Fibroblast of skin of left biceps (primary cell): ENCODE data around the gene IGFBP2.
"Not testable (repeated sequence)": the region's sequence is repeated elsewhere in the genome, so short reads cannot be mapped to it uniquely, and the experiment has no call there.

Source experiments
- DNase-seq, 2 experiments: peaks; one replicate each; pipeline ENCODE4 v3.0.0-alpha.2; 2013; ENCODE audit warnings: low read depth in 2 of 2

IGFBP2 gene, protein sequence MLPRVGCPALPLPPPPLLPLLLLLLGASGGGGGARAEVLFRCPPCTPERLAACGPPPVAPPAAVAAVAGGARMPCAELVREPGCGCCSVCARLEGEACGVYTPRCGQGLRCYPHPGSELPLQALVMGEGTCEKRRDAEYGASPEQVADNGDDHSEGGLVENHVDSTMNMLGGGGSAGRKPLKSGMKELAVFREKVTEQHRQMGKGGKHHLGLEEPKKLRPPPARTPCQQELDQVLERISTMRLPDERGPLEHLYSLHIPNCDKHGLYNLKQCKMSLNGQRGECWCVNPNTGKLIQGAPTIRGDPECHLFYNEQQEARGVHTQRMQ

GRCh38 chr2:216632952-216633615 lies at the start of gene IGFBP2:
IGFBP2 (plus strand) TSS chr2:216633420; CDS start chr2:216633524, 104 bp downstream.
- no peak for DNase-seq

- DNase-seq = no peak
Measured at GRCh38 chr2:216583606-216584005, 49.6 kb upstream of the IGFBP2 start.

GRCh38 chr2:216584112-216584511 lies 49.1 kb upstream of the IGFBP2 start:
- no peak for DNase-seq

DNA sequence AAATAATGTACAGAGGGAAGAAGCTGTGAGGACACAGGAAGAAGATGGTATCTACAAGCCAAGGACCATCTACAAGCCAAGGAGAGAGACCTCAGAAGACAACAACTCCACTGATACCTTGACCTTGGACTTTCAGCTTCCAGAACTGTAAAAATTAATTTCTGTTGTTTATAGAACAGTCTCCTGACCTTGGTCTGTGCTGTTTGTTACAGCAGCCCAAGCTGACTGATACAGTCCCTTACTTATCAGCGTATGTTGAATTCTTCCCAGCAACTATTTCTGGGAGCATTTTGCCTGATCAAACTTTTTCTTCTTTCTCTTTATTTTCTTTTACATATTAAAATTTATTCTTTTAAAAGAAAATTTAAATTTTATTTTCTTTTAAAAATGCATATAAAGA lies 47.8 kb upstream of the IGFBP2 start:
- no peak for DNase-seq

DNA sequence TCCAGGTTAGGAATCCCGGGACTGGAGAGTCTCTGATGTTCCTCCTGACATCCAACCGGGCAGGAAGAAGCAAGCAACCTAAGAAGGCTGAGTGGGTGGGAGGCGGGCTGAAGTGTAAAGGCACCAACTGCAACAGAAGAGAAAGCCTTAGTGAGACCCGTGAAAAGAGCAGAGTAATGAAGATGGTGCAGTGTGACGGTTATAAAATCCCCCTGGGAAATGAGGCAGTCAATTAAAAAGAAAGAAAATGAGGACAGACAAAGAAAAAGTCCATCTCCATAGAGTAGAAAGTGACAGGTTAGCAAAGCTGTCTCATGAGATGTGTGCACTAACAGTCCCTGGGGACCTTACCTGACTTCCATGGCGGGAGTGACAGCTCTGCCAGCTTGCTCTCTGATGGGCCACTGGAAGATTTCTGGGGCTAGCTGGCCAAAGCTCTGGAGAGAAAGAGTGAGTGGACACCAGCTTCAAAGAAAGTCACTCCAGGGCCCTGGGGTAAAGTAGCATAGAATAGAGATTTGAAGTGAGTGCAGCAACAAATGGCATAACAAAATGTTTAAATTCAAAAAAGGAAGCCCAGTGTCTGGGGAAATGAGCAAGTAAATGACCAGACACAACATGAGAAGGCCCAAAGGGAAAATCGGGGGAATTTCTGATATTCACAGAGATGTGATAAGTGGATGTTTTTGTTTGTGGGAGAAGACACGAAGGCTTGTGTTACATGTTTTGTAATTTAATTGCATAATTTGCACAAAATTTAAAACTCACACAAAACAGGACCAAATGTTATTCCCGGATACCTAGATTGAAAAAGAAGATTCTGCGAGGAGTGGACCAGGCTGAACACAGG lies 44.1 kb upstream of the IGFBP2 start:
- no peak for DNase-seq

GRCh38 chr2:216589791-216590190 lies 43.4 kb upstream of the IGFBP2 start:
- DNase-seq = no peak

- no peak for DNase-seq
Measured at GRCh38 chr2:216590780-216591179, 42.4 kb upstream of the IGFBP2 start.

DNA sequence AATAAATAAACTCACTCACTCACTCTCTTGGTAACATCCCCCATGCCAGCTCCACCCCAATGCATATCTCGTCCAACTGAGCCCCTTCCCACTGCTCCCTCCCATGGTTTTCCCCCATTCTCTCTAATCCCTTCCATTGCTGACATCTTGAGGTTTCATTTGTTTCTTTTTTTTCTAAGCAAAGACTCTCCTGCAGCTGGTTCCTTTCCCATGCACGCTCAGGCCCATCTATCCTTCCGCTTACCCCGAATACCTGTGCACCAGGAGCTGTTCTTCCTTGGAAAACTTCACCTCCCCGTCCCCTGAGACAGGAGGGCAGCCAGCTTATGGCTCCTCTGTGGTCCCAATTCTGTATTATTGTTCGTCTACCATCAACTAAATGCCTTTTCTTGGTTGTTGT lies 41.7 kb upstream of the IGFBP2 start:
- no peak for DNase-seq

DNA sequence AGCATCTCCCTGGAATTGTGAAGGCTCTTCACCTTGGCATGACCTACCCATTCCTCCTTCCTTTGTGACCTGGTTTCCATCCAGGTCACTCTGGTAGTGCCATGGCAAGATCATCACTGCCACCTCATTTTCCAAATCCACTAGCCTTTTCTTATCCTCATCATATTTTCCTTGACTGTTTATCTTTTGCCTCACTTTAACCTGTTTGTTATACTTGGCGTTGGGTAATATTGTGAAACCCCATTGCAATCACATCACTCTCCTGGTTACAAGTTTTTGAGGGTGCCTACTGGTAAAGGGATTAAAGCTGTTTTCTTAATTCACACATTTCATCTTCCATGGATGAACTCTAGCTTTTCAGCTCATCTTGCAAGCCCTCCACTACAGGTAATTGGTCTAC lies 39.1 kb upstream of the IGFBP2 start:
- no peak for DNase-seq

DNA sequence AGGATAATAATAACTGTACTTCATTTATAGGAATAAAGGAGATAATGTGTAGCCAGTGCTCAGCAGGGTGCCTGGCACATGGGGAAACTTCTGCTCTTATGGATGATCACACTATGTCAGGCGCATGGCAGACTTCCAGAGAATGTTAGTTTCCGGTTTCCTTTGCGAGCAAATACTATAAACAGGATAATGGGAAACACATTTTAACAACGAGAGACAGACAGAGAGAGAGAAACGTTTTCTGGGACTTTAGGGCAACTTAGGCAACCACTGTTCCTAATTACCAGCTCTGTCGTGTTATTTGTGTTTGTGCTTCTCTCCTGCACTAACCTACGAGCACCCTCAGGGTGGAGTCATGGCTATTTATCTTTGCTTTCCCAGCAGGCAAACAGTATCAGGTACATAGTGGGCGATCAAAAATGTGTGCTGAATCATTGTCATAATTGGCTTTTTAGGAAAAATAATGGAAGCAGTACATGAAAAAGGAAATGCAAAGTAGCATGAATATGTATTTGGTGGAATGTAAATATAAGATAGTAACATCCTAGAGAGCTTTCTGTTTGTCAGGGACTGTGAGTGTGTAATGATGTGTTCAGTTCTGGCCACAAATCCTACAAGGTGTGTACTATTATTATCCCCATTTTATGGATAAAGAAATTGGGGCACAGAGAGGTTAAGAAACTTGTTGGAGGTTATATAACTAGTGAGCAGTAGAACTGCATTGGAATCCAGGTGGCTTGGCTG lies 36.8 kb upstream of the IGFBP2 start:
- DNase-seq = peak; percentile 88 to 89

GRCh38 chr2:216596980-216597509 lies 36.2 kb upstream of the IGFBP2 start:
- peak; percentile 53 to 56 for DNase-seq

DNA sequence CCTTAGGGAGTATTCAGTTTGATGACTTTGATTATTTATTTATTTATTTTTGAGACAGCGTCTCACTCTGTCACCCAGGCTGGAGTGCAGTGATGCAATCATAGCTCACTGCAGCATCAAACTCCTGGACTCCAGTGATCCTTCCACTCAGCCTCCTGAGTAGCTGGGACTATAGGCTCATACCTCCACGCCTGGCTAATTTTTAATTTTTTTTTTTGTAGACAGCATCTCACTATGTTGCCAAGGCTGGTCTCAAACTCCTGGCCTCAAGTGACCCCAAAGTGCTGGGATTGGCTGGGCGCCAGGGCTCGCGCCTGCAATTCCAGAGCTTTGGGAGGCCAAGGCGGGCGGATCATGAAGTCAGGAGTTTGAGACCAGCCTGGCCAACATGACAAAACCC lies 35.4 kb upstream of the IGFBP2 start:
- not testable (repeated sequence) for DNase-seq

GRCh38 chr2:216601632-216602409 lies 31.4 kb upstream of the IGFBP2 start:
- no peak for DNase-seq

DNA sequence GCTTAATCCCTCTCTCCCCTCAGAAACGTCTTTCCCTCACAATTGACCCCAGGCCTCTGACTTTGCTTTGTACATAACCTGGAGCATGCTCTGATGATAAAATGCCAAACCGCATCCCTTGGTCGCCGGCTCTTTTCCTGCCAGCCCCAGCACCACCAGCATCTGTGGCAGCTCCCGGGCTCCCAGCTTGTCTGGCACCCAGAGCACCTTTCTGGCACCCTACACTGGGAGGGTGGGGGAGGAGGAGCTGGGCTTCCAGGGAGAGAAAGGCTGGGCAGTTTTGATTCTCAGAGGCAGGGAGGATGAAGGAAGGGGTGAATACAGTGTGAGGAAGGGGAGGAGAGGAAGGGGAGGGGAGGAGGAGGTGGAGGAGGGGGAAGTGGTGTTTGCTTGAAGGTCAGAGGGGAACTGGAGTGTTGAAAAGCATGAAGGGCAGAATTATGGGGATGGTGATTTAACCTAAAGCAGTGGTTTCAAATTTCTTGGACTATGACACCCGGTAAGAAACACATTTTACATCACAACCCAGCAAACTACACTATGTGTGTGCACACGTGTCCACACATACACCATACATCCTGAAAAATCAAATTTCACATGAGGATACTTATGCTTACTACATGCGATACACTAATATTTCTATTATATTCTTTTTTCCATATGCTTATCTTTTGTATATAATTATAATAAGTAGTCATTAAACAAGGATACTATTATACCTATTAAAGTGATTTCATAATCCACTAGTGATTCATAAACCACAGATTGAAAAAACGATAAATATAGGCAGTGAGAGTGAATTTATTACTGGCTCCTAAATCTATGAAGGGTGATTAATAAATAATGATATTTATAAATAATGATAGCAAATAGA lies 30.0 kb upstream of the IGFBP2 start:
- DNase-seq = no peak

- DNase-seq = no peak
Measured at GRCh38 chr2:216603884-216604245, 29.4 kb upstream of the IGFBP2 start.

- no peak for DNase-seq
Measured at GRCh38 chr2:216604458-216604857, 28.8 kb upstream of the IGFBP2 start.

DNA sequence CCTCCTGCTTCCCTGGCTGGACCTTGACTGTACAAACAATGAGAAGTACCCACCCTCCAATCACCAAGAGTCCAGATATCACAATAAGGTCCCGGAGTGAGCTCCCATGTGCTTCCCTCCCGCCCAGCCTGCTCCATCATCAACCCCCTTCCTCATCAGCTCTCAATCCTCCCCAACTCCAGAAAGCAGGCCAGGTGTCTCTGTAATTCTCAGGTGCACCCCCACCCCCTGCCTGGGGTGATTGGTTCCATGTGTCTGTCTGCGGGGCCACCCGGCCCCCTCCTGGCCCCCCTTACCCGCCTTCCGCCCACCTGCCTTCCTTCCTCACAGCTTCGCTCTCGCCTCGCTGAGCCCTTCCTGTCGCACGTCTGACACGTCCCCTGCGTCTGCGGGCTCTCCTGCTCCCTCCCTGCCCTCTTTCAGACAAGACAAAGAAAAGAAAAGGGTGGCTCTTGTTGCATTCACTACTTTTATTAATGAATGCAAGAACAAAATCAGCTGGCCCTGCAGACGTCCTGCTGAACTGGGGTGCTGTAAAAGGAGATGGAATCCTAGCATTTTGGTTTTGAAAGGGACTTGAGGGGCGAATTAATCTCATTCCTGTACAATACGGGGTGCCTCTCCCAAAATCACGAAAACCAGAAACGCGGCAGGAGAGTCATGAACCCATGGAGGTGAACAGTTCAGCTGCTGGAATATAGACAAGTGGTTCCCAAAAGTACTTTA lies 26.5 kb upstream of the IGFBP2 start:
- no peak for DNase-seq

DNA sequence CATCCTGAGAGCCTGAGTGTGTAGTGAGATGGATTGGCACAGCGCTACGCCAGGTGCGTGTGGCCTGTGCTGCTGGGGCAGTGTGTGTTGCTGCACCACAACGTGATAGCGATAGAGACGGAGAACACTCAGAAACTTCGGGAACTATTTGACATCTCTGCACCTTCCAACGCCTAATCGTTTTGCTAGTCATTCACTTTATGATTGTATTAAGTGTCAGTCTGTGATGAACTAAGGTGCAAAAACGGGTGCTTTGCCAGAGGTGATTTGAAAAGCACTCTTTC lies 26.0 kb upstream of the IGFBP2 start:
- DNase-seq = no peak

GRCh38 chr2:216608525-216608924 lies 24.7 kb upstream of the IGFBP2 start:
- DNase-seq = no peak
